ENCODE measurements around the gene ARF5.
"Not testable (repeated sequence)": the region's sequence is repeated elsewhere in the genome, so short reads cannot be mapped to it uniquely, and the experiment has no call there.

The ARF5 gene

GRCh38 chr7:127588019-127588696 is at the start of gene ARF5:
TSS of gene ARF5 (plus strand) at chr7:127588411. CDS start at chr7:127588499, 88 bp downstream.
- TF ChIP-seq, protein P1, sequence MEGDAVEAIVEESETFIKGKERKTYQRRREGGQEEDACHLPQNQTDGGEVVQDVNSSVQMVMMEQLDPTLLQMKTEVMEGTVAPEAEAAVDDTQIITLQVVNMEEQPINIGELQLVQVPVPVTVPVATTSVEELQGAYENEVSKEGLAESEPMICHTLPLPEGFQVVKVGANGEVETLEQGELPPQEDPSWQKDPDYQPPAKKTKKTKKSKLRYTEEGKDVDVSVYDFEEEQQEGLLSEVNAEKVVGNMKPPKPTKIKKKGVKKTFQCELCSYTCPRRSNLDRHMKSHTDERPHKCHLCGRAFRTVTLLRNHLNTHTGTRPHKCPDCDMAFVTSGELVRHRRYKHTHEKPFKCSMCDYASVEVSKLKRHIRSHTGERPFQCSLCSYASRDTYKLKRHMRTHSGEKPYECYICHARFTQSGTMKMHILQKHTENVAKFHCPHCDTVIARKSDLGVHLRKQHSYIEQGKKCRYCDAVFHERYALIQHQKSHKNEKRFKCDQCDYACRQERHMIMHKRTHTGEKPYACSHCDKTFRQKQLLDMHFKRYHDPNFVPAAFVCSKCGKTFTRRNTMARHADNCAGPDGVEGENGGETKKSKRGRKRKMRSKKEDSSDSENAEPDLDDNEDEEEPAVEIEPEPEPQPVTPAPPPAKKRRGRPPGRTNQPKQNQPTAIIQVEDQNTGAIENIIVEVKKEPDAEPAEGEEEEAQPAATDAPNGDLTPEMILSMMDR (IDR thresholded peaks at IDR 0.05; ENCODE audit: low read depth, low read length), result no peak
- peak within 1 kb of the TSS; percentile 88 for H3K4me3 ChIP-seq (ENCODE audit: low read depth, low read length)
- in situ Hi-C loops (cut with HindIII; ENCODE audit: low sequenced_read_pairs), result no loop called here
- peak; percentile 78 for DNase-seq (ENCODE audit: low read depth, low spot score)

DNA sequence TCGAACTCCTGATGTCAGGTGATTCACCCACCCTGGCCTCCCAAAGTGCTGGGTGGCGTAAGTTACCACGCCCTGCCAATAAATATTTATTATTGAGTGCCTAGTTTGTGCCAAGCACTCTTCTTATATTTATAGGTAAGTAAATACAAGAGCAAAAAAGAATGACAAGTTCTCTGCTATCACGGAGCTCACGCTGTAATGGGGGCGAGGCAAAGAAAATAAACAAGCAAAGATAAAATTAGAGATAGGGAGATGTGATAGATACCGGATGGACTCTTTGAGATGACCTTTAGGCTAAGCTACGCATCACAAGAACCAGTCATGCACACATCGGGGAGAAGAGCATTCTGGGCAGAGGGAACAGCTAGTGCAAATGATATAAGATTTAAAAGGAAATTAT is 49.1 kb upstream of the ARF5 start:
- in situ Hi-C loops (cut with HindIII; ENCODE audit: low sequenced_read_pairs), result no loop called here
- no peak for DNase-seq (ENCODE audit: low read depth, low spot score)
- H3K4me3 ChIP-seq (ENCODE audit: low read depth, low read length), result no peak overlapping the region
- TF ChIP-seq, protein P1 (IDR thresholded peaks at IDR 0.05; ENCODE audit: low read depth, low read length), result no peak

GRCh38 chr7:127540461-127540860 is 47.8 kb upstream of the ARF5 start:
- in situ Hi-C loops (cut with HindIII; ENCODE audit: low sequenced_read_pairs); DNase-seq (ENCODE audit: low read depth, low spot score); H3K4me3 ChIP-seq (ENCODE audit: low read depth, low read length): not testable (repeated sequence)

- H3K4me3 ChIP-seq (ENCODE audit: low read depth, low read length), result no peak overlapping the region
Observed at GRCh38 chr7:127541548-127541947, 46.7 kb upstream of the ARF5 start.

GRCh38 chr7:127546313-127546712 is 41.9 kb upstream of the ARF5 start:
- no peak overlapping the region for H3K4me3 ChIP-seq (ENCODE audit: low read depth, low read length)
- TF ChIP-seq, protein P1 (IDR thresholded peaks at IDR 0.05; ENCODE audit: low read depth, low read length), result no peak
- no peak for DNase-seq (ENCODE audit: low read depth, low spot score)
- in situ Hi-C loops (cut with HindIII; ENCODE audit: low sequenced_read_pairs), result no loop called here

More at GRCh38 chr7:127541548-127541947, 46.7 kb upstream of the ARF5 start:
- in situ Hi-C loops (cut with HindIII; ENCODE audit: low sequenced_read_pairs), result no loop called here
- TF ChIP-seq, protein P1 (IDR thresholded peaks at IDR 0.05; ENCODE audit: low read depth, low read length), result no peak
- no peak for DNase-seq (ENCODE audit: low read depth, low spot score)

DNA sequence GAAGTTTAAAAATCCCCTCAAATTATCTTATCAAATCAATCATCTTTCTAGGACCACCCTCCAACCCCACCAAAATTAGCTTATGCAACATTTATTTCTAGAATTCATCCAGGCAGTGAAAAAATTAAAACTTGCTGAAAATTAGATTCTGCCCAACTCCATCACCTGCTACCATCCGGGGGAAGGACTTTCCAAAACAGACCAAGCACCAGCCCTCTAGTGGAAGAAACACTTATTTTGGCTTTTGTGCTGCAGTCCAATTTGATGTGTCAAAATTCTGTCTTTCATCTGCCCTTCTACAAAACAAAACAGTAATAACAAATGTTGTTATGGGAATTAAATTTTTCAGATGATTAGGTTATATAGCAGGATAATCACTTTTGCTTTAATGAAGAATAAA is 38.0 kb upstream of the ARF5 start:
- no peak overlapping the region for H3K4me3 ChIP-seq (ENCODE audit: low read depth, low read length)
- DNase-seq (ENCODE audit: low read depth, low spot score), result no peak
- TF ChIP-seq, protein P1 (IDR thresholded peaks at IDR 0.05; ENCODE audit: low read depth, low read length), result peak; percentile 24
- in situ Hi-C loops (cut with HindIII; ENCODE audit: low sequenced_read_pairs), result no loop called here

- H3K4me3 ChIP-seq (ENCODE audit: low read depth, low read length), result no peak overlapping the region
- DNase-seq (ENCODE audit: low read depth, low spot score), result no peak
- in situ Hi-C loops (cut with HindIII; ENCODE audit: low sequenced_read_pairs), result no loop called here
- TF ChIP-seq, protein P1 (IDR thresholded peaks at IDR 0.05; ENCODE audit: low read depth, low read length), result no peak
Observed at GRCh38 chr7:127551941-127552340, 36.3 kb upstream of the ARF5 start.
